Measurements from ENCODE around the gene LTBP4.

The LTBP4 gene

DNA sequence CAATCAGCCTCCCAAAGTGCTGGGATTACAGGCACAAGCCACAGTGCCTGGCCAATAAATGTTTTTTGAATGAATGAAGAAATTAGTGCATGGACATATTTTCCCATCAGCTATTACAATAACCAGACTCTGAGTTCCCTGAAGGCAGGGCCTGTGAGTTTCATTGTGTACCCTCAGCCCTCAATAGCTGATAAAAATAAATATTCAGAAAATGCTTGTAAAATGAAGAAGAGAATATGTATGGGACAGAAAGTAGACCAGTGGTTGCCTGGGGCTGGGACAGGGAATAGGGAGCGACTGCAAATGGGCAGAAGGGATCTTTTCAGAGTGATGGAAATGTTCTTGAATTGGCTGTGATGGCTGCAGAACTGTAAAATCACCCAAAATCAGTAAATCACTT, 60.4 kb downstream of the LTBP4 start:
- Histone ChIP-seq H3K36me3 (ENCODE audit: control insufficient read depth, insufficient read depth, low read length) (no peaks in the 10 kb centered on the region), H3K4me1 (ENCODE audit: control insufficient read depth, insufficient read depth, low read length, poor library complexity, severe bottlenecking) (no peaks in the 10 kb centered on the region), H3K27me3 (replicated peaks; ENCODE audit: control insufficient read depth, insufficient read depth, low read length, poor library complexity, severe bottlenecking) (no peaks in the 10 kb centered on the region), H3K27ac (ENCODE audit: insufficient read depth, low read length, poor library complexity, severe bottlenecking) (no peak overlapping the region), H3K4me3 (ENCODE audit: insufficient read depth, low read depth, low read length, poor library complexity, severe bottlenecking) (no peak overlapping the region), H3K9me3 (ENCODE audit: control insufficient read depth, low read length) (no peaks in the 10 kb centered on the region)
- no peak for DNase-seq

DNA sequence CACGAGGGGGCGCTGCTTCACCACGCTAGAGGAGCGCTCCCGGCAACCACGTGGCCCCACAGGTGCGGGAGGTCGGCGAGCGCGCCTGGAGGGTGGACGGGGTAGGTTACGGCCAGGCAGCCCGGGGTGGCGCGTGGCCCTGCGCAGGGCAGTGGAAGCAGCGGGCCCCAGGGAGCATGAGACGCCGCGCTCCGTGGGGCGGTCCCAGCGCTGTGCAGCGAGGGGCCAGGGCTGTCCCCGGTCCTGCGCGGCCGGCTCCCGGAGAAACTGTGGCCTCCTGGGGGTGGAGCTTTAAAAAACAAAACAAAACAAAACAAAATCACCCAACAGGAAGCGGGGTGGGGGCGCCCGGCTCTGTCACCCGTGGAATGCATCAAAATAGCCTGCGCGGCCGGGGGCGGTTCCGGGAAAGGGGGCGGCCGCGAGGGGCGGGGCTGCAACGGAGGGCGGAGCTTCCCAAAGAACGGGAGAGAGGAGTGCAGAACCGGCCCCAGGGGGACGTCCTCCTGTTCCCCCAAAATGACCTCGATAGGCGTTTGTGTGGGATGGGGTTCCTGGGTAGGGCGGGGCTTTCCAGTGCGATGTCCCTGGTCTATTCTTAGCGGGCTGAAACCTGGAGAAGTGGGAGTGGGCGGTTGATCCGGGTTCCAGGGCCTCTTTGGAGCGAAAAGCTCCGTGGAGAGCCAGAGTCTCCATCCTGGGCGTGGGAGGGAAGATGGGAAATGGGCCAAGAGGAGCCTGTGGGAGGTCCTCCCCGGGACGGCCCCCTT, 61.9 kb downstream of the LTBP4 start:
- peak; percentile 78 to 88 (median 85) for DNase-seq
- Histone ChIP-seq H3K27me3 (replicated peaks; ENCODE audit: control insufficient read depth, insufficient read depth, low read length, poor library complexity, severe bottlenecking) (no peaks in the 10 kb centered on the region), H3K9me3 (ENCODE audit: control insufficient read depth, low read length) (no peaks in the 10 kb centered on the region), H3K27ac (ENCODE audit: insufficient read depth, low read length, poor library complexity, severe bottlenecking) (peak overlapping the region; percentile 73), H3K4me1 (ENCODE audit: control insufficient read depth, insufficient read depth, low read length, poor library complexity, severe bottlenecking) (no peaks in the 10 kb centered on the region), H3K4me3 (ENCODE audit: insufficient read depth, low read depth, low read length, poor library complexity, severe bottlenecking) (peak overlapping the region; percentile 73), H3K36me3 (ENCODE audit: control insufficient read depth, insufficient read depth, low read length) (no peaks in the 10 kb centered on the region)

DNA sequence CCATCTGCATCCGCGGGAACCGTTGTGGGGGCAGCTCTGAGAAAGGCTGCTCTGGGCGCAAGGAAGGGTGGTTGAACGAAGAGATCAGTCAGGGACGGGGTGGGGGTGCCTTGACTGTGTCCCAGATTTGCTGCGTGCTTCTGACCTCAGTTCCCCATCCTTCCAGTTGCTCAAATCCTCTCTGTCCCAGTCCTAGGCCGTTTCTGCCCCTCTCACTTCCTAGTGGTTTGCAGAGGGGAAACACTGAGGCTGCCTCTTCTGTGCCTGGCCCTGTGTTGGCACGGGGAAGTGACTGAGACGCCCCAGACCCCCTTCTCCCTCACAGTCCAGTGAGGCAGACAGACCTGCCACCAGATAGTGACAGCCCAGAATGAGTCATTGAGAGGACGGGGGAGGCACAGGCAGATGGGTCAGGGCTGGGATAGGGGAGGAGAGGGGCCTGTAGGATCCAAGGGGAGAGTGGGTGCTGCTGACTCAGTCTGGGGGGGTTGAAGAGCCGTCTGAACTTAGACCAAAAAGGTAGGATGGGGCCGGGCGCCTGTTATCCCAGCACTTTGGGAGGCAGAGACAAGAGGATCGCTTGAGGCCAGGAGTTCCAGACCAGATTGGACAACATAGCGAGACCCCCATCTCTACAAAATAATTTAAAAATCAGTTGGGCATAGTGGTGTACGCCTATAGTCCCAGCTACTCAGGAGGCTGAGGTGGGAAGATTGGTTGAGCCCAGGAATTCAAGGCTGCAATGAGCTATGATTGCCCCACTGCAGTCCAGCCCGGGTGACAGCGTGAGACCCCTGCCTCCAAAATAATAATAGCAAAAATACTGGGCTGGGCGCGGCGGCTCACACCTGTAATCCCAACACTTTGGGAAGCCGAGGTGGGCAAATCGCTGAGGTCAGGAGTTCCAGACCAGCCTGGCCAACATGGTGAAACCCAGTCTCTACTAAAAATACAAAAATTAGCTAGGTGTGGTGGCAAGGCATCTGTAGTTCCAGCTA, 62.8 kb downstream of the LTBP4 start:
- Histone ChIP-seq H3K36me3 (ENCODE audit: control insufficient read depth, insufficient read depth, low read length) (peaks cover 6% of the 10 kb centered on the region), H3K27ac (ENCODE audit: insufficient read depth, low read length, poor library complexity, severe bottlenecking) (peak overlapping the region; percentile 73), H3K4me1 (ENCODE audit: control insufficient read depth, insufficient read depth, low read length, poor library complexity, severe bottlenecking) (no peaks in the 10 kb centered on the region), H3K4me3 (ENCODE audit: insufficient read depth, low read depth, low read length, poor library complexity, severe bottlenecking) (peak overlapping the region; percentile 73), H3K27me3 (replicated peaks; ENCODE audit: control insufficient read depth, insufficient read depth, low read length, poor library complexity, severe bottlenecking) (no peaks in the 10 kb centered on the region), H3K9me3 (ENCODE audit: control insufficient read depth, low read length) (peaks cover under 1% of the 10 kb centered on the region)
- no peak for DNase-seq

DNA sequence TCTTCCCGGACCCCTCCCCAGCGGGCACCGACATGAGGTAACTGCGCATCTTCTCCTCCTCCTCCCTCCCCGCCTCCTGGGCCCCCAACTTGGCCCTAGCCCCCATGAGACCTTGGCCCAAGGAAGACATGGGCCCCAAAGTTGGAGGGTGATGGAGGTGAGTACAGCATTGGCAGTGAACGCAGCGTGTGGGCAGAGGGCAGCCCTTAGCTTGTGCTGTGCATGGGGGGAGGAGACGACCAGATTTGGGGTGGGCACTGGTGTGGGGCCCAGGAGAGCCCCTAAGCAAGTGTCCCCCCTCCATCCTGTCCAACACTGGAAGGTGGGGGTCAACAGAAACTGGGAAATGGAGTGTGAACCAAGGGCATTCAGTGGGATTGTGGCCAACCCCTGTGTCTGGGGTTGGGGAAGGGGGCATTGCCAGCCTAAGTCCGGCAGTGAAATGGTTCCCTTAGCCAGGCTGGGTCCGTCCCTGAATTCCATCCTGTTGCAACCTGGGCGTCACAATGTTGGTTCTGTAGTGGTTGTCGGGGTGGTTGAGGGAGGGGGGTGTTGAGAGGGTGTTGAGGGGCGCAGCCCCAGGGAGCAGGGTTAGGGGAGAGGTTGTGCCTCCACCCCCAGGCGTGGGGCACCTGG, 65.8 kb downstream of the LTBP4 start:
- DNase-seq: no peak
- no peaks in the 10 kb centered on the region for H3K4me1 ChIP-seq (ENCODE audit: control insufficient read depth, insufficient read depth, low read length, poor library complexity, severe bottlenecking)
- H3K27ac ChIP-seq (ENCODE audit: insufficient read depth, low read length, poor library complexity, severe bottlenecking): no peak overlapping the region

DNA sequence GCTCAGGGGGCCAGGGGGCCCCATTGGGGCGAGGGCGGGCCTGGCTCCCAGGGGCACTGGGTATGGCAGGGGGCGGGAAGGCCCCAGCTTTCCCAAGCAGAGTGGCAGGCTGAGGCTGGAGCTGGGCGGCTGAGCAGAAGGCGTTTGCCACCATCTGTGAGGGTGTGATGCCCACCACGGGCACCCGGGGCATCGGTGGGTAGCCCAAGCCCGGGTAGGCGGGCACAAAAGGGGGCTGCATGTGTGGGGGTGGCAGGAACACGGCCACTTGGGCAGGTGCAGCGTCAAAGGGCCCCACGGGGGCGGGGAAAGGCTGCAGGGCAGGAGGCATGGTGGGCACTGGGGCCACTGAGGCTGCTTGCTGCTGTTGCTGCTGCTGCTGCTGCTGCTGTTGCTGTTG, 66.4 kb downstream of the LTBP4 start:
- Histone ChIP-seq H3K36me3 (ENCODE audit: control insufficient read depth, insufficient read depth, low read length) (peaks cover 20% of the 10 kb centered on the region), H3K9me3 (ENCODE audit: control insufficient read depth, low read length) (peaks cover 3% of the 10 kb centered on the region), H3K27ac (ENCODE audit: insufficient read depth, low read length, poor library complexity, severe bottlenecking) (no peak overlapping the region), H3K4me1 (ENCODE audit: control insufficient read depth, insufficient read depth, low read length, poor library complexity, severe bottlenecking) (no peaks in the 10 kb centered on the region), H3K27me3 (replicated peaks; ENCODE audit: control insufficient read depth, insufficient read depth, low read length, poor library complexity, severe bottlenecking) (no peaks in the 10 kb centered on the region), H3K4me3 (ENCODE audit: insufficient read depth, low read depth, low read length, poor library complexity, severe bottlenecking) (no peak overlapping the region)
- DNase-seq: no peak

More for the DNA sequence above, 65.8 kb downstream of the LTBP4 start:
- Histone ChIP-seq H3K36me3 (ENCODE audit: control insufficient read depth, insufficient read depth, low read length) (peaks cover 14% of the 10 kb centered on the region), H3K4me3 (ENCODE audit: insufficient read depth, low read depth, low read length, poor library complexity, severe bottlenecking) (no peak overlapping the region), H3K9me3 (ENCODE audit: control insufficient read depth, low read length) (peaks cover 3% of the 10 kb centered on the region), H3K27me3 (replicated peaks; ENCODE audit: control insufficient read depth, insufficient read depth, low read length, poor library complexity, severe bottlenecking) (no peaks in the 10 kb centered on the region)

DNA sequence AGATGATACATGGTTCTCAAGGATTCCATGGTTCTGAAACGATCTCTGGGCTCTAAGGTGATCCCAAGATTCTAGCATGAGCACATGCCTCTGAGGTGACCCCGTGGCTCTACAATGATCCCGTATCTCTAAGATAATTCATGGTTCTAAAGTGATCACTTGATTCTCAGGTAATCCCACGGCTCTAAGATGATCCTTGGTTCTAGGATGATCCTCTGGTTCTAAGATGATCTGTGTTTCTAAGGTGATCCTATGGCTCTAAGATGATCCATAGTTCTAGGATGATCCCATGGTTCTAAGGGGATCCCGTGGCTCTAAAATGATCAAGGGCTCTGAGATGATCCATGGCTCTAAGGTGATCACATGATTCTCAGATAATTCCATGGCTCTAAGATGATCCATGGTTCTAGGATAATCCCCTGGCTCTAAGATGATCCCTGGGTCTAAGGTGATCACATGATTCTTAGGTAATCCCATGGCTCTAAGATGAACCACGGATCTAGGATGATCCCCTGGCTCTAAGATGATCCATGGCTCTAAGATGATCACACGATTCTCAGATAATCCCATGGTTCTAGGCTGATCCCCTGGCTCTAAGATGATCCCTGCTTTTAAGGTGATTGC, 67.9 kb downstream of the LTBP4 start:
- DNase-seq: no peak
- Histone ChIP-seq H3K36me3 (ENCODE audit: control insufficient read depth, insufficient read depth, low read length) (peaks cover 25% of the 10 kb centered on the region), H3K27ac (ENCODE audit: insufficient read depth, low read length, poor library complexity, severe bottlenecking) (no peak overlapping the region), H3K4me1 (ENCODE audit: control insufficient read depth, insufficient read depth, low read length, poor library complexity, severe bottlenecking) (no peaks in the 10 kb centered on the region), H3K27me3 (replicated peaks; ENCODE audit: control insufficient read depth, insufficient read depth, low read length, poor library complexity, severe bottlenecking) (no peaks in the 10 kb centered on the region), H3K4me3 (ENCODE audit: insufficient read depth, low read depth, low read length, poor library complexity, severe bottlenecking) (no peak overlapping the region), H3K9me3 (ENCODE audit: control insufficient read depth, low read length) (peaks cover 3% of the 10 kb centered on the region)

DNA sequence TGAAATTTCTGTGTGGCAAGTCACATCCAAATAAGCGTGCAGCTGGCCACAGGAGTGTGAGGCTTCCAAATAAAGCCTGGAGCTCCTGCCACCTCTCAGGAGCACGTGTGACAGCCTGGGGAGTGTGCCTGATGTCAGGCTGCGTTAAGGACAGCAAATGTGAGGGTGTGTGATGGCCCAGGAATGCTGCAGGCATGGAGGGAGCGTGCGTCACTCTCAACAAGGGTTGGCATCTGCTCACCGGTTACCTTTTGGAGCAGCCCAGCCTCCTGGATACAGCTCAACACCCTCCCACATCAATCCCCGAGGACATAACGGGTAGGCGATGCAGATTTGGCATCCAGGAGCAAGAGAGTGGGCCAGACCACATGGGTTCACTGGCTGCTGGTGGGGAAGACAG, 70.2 kb downstream of the LTBP4 start:
- DNase-seq: no peak
- H3K4me3 ChIP-seq (ENCODE audit: insufficient read depth, low read depth, low read length, poor library complexity, severe bottlenecking): no peak overlapping the region
- H3K9me3 ChIP-seq (ENCODE audit: control insufficient read depth, low read length): peaks cover 3% of the 10 kb centered on the region
- no peaks in the 10 kb centered on the region for H3K4me1 ChIP-seq (ENCODE audit: control insufficient read depth, insufficient read depth, low read length, poor library complexity, severe bottlenecking)
- H3K27me3 ChIP-seq (replicated peaks; ENCODE audit: control insufficient read depth, insufficient read depth, low read length, poor library complexity, severe bottlenecking): no peaks in the 10 kb centered on the region
- peaks cover 29% of the 10 kb centered on the region for H3K36me3 ChIP-seq (ENCODE audit: control insufficient read depth, insufficient read depth, low read length)
- no peak overlapping the region for H3K27ac ChIP-seq (ENCODE audit: insufficient read depth, low read length, poor library complexity, severe bottlenecking)

DNA sequence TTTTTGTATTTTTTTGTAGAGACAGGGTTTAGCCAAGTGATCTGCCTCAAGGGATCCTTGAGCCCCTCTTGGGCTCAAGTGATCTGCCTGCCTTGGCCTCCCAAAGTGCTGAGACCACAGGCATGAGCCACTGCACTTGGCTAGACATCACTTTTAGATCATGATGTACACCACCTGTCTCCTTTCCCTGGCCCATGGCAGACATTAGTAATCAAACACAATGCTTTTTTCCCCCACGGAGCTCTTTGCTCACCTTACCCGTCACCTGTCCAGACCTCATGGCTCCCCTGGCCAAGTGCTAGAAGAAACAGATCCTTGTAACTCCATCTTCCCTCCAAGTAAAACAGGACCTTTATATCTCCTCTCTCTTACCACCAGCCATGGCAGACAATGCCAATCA, 70.9 kb downstream of the LTBP4 start:
- Histone ChIP-seq H3K36me3 (ENCODE audit: control insufficient read depth, insufficient read depth, low read length) (peaks cover 29% of the 10 kb centered on the region), H3K9me3 (ENCODE audit: control insufficient read depth, low read length) (peaks cover 3% of the 10 kb centered on the region), H3K4me3 (ENCODE audit: insufficient read depth, low read depth, low read length, poor library complexity, severe bottlenecking) (no peak overlapping the region), H3K27me3 (replicated peaks; ENCODE audit: control insufficient read depth, insufficient read depth, low read length, poor library complexity, severe bottlenecking) (no peaks in the 10 kb centered on the region), H3K27ac (ENCODE audit: insufficient read depth, low read length, poor library complexity, severe bottlenecking) (no peak overlapping the region), H3K4me1 (ENCODE audit: control insufficient read depth, insufficient read depth, low read length, poor library complexity, severe bottlenecking) (no peaks in the 10 kb centered on the region)
- no peak for DNase-seq

DNA sequence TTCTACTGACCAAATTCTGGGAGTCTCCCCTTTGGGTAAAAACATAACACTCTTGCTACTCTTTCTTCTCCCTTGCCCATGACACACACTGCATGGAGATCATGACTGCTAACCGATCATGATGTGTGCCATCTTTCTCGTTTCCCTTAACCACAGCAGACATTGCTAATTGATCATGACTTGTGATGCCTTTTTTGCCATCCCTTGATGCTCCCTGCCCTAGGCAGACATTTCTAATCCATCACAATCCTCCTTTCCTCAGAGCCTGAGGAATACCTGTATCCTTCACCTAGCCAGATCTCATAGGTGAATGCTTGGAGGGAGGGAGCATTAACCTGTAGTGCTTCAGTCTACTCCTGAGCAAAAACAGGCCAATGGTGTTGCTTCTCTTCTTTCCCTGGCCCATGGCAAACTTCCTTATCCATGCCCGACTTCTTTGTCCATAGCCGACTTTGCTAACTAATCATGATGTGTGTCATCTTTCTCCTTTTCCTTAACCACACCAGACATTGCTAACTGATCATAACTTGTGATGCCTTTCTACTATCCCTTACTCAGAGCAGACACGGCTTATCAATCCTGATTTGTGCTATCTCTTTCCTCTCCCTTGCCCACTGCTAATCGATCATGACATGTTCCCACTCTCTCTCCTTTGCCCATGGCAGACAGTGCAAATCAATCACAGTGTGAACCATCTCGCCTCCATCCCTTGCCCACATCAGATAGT, 71.6 kb downstream of the LTBP4 start:
- Histone ChIP-seq H3K4me1 (ENCODE audit: control insufficient read depth, insufficient read depth, low read length, poor library complexity, severe bottlenecking) (no peaks in the 10 kb centered on the region), H3K4me3 (ENCODE audit: insufficient read depth, low read depth, low read length, poor library complexity, severe bottlenecking) (no peak overlapping the region), H3K27ac (ENCODE audit: insufficient read depth, low read length, poor library complexity, severe bottlenecking) (no peak overlapping the region), H3K9me3 (ENCODE audit: control insufficient read depth, low read length) (peaks cover 3% of the 10 kb centered on the region), H3K36me3 (ENCODE audit: control insufficient read depth, insufficient read depth, low read length) (peaks cover 29% of the 10 kb centered on the region), H3K27me3 (replicated peaks; ENCODE audit: control insufficient read depth, insufficient read depth, low read length, poor library complexity, severe bottlenecking) (no peaks in the 10 kb centered on the region)
- no peak for DNase-seq
